Pancreas (tissue), 10 donors: Measurements from ENCODE around the gene CD81. TPM values are rescaled to one million over a fixed set of nuclear protein-coding genes. Genes with fewer than 3 reads are reported as not detected.

Experiments used
- ATAC-seq, 4 donors: fragments of 200-7000 bp; cut with Tn5 transposase; one replicate each; pipeline versions ENCODE4 v1.8.0 to v1.9.1; 2020; ENCODE audit warnings: mild to moderate bottlenecking in 4 of 4, moderate library complexity in 4 of 4
- DNase-seq, 6 donors: peaks; one replicate each; pipeline ENCODE4 v3.0.0-alpha.2; 2020
- FAIRE-seq: peaks from 2 replicates; lab custom pipeline; 2012; peaks lifted over from hg19 to GRCh38; lab: Jason Lieb, UNC
- H3K27ac ChIP-seq, 4 donors: fragments of 200-600 bp; sonication (generic); 1 replicate in 3 of 4; 2 replicates in 1 of 4; pipeline versions ENCODE4 v1.5.0 to v1.8.0; 2020
- H3K27me3 ChIP-seq, 4 donors: fragments of 200-600 bp; one replicate each; pipeline ENCODE4 v1.8.0; 2021
- H3K36me3 ChIP-seq, 3 donors: fragments of 200-600 bp; sonication (generic) in 1 of 3; one replicate each; pipeline versions ENCODE4 v1.5.0 to v1.8.0; 2020 to 2021
- H3K4me1 ChIP-seq, 3 donors: fragments of 200-600 bp; one replicate each; pipeline ENCODE4 v1.8.0; 2021
- H3K4me3 ChIP-seq, 4 donors: fragments of 200-600 bp; sonication (generic) in 2 of 4; one replicate each; pipeline versions ENCODE4 v1.5.0 to v1.8.0; 2020 to 2021
- H3K9me3 ChIP-seq, 4 donors: fragments of 200-600 bp; one replicate each; pipeline ENCODE4 v1.8.0; 2021
- WGBS, 2 donors: extraction: QIAGEN DNeasy Blood & Tissue Kit; methylation state at CpG; one replicate each; pipeline ENCODE4 v1.1.7; 2013; 5-methylcytosine and 5-hydroxymethylcytosine counted together
- intact Hi-C, 3 donors: fragments of 100-400 bp; cut with DNase I; formaldehyde crosslinking; loops; one replicate each; pipeline versions ENCODE4 v1.11.1 to v1.14.2; 2022
- polyA plus RNA-seq, 2 donors: library from polyadenylated mRNA; stranded (reverse); fragments of 200-250 nt; gene quantifications; one replicate each; pipeline ENCODE4 v1.2.3, GENCODE V29; 2013
- total RNA-seq, 6 donors: library from RNA; stranded (reverse); fragmentation: NEBNext Ultra II Directional in 4 of 6; extraction: Animal tissue kit (Norgen Biotek cat#: 25700) in 4 of 6; gene quantifications; one replicate each; pipeline versions ENCODE4 v1.2.1 to v1.2.4, GENCODE V29; 2021 to 2023
- TF ChIP-seq, protein P1 (sequence below), 4 donors: fragments of 200-600 bp; sonication (generic) in 3 of 4; IDR thresholded peaks; one replicate each; pipeline versions ENCODE4 v1.5.0 to v1.8.0; 2021; ENCODE audit warnings: antibody characterized with exemption in 4 of 4
- donor health status: healthy with polysubstance abuse.
- donor health status: DM: no; HTN: no; CAD: no; lungs with moderate emphysema.
- donor health status: DM: no; HTN: no; CAD: no.
- donor health status: control.
- donor health status: control.
- donor health status: Bipolar disorder and iron deficiency.
- donor health status: DM: yes; HTN: yes; CAD: no.
- donor health status: DM: no; HTN: no; CAD: no.
- donor health status: DM: no; HTN: no; CAD: no.
- donor health status: DM: yes; HTN: yes; CAD: no.

The CD81 gene
- total and polyA plus RNA-seq, 8 donors = 154 to 392 (median 236) TPM

DNA sequence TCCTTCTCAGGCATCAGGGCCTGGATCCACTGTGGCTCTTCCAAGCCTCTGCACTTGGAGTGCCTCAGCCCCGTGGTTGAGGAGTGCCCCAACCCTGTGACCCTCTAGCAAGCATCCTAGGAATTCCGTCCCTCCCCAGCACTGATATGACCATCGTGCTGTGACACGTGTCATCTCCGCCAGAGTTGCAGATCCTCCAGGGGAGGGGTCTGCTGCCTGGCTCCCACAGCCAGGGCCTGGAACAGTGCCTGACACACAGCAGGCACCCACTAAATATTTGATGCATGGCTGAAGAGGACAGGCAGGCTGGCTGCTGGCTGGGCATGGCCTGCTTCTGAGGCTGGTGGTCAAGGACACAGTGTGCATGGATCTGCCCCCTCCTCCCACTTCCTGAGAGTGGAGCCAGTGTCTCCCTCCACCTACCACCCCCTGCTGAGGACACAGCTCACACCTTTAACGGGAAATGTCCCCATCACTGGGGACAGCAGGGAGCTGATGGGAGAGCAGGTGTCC is 1.7 kb upstream of the CD81 start:
- TF ChIP-seq, protein P1, sequence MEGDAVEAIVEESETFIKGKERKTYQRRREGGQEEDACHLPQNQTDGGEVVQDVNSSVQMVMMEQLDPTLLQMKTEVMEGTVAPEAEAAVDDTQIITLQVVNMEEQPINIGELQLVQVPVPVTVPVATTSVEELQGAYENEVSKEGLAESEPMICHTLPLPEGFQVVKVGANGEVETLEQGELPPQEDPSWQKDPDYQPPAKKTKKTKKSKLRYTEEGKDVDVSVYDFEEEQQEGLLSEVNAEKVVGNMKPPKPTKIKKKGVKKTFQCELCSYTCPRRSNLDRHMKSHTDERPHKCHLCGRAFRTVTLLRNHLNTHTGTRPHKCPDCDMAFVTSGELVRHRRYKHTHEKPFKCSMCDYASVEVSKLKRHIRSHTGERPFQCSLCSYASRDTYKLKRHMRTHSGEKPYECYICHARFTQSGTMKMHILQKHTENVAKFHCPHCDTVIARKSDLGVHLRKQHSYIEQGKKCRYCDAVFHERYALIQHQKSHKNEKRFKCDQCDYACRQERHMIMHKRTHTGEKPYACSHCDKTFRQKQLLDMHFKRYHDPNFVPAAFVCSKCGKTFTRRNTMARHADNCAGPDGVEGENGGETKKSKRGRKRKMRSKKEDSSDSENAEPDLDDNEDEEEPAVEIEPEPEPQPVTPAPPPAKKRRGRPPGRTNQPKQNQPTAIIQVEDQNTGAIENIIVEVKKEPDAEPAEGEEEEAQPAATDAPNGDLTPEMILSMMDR (IDR thresholded peaks at IDR 0.05) = no peak
- Histone ChIP-seq H3K27ac (peak overlapping the region; percentile 71 to 85 (median 82)), H3K4me1 (peaks cover 20 to 32% (median 31%) of the 10 kb centered on the region in 3 donors), H3K9me3 (no peaks in the 10 kb centered on the region), H3K4me3 (peak overlapping the region in 1 of 4 donors; percentile 100), H3K36me3 (no peaks in the 10 kb centered on the region), H3K27me3 (no peaks in the 10 kb centered on the region)
- FAIRE-seq (no peak), DNase-seq (peak in 5 of 6 donors; percentile 56 to 72 (median 62)), ATAC-seq (peak; percentile 19 to 49 (median 33))
- intact Hi-C loops = no loop called here
- 32 to 42% methylated on average over 6 of the region's 6 CpGs for WGBS, 2 donors

DNA sequence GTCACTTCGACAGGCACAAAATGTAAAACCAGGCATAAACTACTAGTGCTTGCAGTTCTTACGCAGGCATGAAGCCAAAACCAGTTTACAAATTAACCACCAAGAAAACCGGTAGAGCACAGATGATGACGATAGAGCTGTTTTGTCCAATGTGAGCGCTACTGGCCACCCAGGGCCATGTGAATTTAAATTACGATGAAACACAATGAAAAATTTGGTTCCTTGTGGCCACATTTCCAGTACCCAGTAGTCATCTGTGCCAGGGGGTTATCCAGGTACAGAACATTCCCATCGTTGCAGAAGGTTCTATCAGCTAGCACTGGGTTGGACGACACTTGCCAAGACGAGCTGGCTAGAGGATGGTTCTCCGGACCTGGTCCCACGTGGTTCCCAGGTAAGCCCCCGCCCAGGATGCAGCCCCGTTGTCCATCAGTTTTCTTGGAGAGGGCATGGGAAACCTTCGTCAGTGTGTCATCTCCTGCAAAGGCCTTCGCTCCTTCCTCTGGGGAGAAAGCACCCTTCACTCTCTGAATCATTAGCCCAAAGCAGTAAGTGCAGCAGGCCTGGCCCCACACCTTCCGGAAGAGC is 1.1 kb upstream of the CD81 start:
- ATAC-seq (peak; percentile 55 to 71 (median 70)), DNase-seq (peak in 3 of 6 donors; percentile 60 to 78 (median 72)), FAIRE-seq (peak; percentile 37)
- peak overlapping the region in 2 of 4 donors; percentile 100 for H3K4me3 ChIP-seq
- no peaks in the 10 kb centered on the region for H3K9me3 ChIP-seq
- peak overlapping the region; percentile 71 to 85 (median 82) for H3K27ac ChIP-seq
- intact Hi-C loops = no loop called here
- TF ChIP-seq, protein P1 (IDR thresholded peaks at IDR 0.05) = no peak
- no peaks in the 10 kb centered on the region for H3K27me3 ChIP-seq
- peaks cover 22 to 36% (median 31%) of the 10 kb centered on the region in 3 donors for H3K4me1 ChIP-seq
- WGBS, 2 donors = 28 to 30% methylated on average over 16 of the region's 16 CpGs
- H3K36me3 ChIP-seq = no peaks in the 10 kb centered on the region

DNA sequence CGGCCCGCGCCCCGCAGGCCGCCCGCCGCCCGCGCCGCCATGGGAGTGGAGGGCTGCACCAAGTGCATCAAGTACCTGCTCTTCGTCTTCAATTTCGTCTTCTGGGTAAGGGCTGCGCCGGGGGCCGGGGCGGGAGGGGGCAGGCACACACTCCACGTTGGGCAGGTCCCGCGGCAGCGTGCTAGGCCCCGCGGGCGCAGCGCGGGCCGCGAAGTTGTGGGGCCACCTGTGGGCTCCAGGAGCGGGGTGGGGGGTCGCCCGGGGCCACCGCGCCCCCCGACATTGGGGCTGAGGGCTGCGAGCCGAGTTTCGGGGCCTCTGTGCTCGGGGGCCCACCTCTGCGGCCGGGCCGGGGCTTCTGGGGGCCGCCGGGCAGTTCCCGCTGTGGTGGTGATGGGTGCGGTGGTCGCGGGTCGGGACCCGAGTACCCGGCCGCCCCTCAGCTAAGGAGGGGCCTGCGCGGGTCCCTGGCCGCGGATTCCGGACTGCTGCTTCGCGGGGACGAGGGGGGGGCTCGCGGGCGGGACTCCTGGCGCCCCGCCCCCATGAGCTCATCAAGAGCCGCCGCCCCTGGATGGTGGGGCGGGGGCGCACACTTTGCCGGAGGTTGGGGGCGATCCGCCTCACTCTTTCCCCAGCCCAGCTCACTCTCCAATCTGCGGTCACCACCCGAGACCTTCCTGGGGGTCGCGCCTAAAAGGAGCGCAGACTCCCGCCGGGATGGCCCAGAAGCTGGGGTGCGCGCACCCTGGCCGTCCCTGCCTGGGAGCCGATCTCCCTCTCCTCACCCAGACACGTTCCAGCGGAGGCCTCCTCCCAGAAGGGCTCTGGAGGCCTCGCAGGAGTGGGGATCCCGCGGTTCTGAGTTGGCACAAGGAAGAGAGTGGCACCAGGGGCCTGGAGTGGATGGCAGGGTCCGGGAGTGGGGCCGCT is 667 bp downstream of the CD81 start:
- Histone ChIP-seq H3K4me3 (peak overlapping the region; percentile 85 to 100 (median 96)), H3K36me3 (no peaks in the 10 kb centered on the region), H3K27me3 (no peaks in the 10 kb centered on the region), H3K9me3 (no peaks in the 10 kb centered on the region), H3K4me1 (peaks cover 30 to 41% (median 31%) of the 10 kb centered on the region in 3 donors), H3K27ac (peak overlapping the region; percentile 84 to 92 (median 89))
- ATAC-seq (peak; percentile 48 to 58 (median 54)), DNase-seq (peak in 5 of 6 donors; percentile 59 to 85 (median 77)), FAIRE-seq (no peak)
- TF ChIP-seq, protein P1 (IDR thresholded peaks at IDR 0.05) = no peak
- WGBS, 2 donors = 1 to 2% methylated on average over 36 to 88 of the region's 88 CpGs
- intact Hi-C loops = no loop called here

DNA sequence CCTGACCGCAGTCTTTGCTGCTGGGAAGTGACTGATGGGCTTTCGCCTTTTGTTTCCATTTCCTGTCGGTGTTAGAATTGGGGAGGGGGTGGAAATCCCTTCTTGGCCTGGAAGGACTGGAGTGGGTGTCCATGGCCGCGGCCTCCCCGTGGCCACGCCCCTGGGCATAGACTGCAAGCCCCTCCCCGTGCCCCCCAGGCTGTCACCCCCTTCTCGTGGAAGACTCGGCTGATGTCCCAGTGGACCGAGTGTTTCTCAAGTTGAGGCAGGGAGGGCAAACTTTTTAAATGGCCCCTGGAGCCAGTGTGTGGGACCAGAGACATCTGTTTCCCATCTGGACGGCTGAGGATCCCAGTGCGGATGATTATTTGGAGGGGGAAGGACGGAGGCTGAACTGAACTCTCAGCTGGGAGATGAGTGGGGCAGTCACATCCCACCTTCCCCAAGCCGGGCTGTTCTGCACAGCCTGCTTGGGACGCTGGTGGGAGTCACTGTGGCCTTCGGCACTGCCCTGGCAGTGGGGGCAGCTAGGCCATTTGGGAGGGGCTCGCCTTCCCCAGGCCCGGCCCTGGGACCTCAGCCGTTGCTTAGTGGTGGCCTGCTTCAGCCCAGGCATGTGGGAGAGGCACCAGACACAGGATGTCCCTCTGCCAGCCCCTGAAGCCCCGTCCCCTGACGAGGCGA is 1.6 kb downstream of the CD81 start:
- H3K27me3 ChIP-seq = no peaks in the 10 kb centered on the region
- peak overlapping the region; percentile 85 to 100 (median 96) for H3K4me3 ChIP-seq
- no peak for FAIRE-seq
- WGBS, 2 donors = 6% methylated on average over 23 of the region's 23 CpGs
- H3K9me3 ChIP-seq = no peaks in the 10 kb centered on the region
- H3K36me3 ChIP-seq = no peaks in the 10 kb centered on the region
- intact Hi-C loops = no loop called here
- ATAC-seq = no peak
- H3K4me1 ChIP-seq = peaks cover 31 to 49% (median 34%) of the 10 kb centered on the region in 3 donors
- peak in 3 of 6 donors; percentile 37 to 77 (median 58) for DNase-seq
- H3K27ac ChIP-seq = peak overlapping the region; percentile 84 to 92 (median 89)
- TF ChIP-seq, protein P1 (IDR thresholded peaks at IDR 0.05) = no peak
